Fibroblast of skin of left quadriceps (primary cell): Measurements from ENCODE around the gene EAF1.
"Not testable (repeated sequence)": the region's sequence is repeated elsewhere in the genome, so short reads cannot be mapped to it uniquely, and the experiment has no call there.

Source experiments
- DNase-seq, 2 experiments: peaks; one replicate each; pipeline ENCODE4 v3.0.0-alpha.2; 2013; ENCODE audit warnings: low read depth in 2 of 2

EAF1 gene

DNA sequence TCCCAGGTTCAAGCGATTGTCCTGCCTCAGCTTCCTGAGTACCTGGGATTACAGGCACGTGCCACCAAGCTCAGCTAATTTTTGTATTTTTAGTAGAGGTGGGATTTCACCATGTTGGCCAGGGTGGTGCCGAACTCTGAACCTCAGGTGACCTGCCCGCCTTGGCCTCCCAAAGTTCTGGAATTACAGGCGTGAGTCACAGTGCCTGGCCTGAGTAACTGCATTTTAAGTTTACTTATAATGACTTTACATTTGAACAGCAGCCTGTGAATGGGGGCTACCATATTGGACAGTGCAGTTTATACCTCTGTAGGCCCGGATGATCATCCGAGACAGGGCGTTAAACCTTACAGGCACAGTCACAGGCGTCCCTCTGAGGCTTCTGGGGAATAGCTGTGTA lies 24.8 kb downstream of the EAF1 start:
- DNase-seq, result no peak

- DNase-seq, result no peak
These were observed 25.6 kb downstream of the EAF1 start for GRCh38 chr3:15452961-15453360.

DNA sequence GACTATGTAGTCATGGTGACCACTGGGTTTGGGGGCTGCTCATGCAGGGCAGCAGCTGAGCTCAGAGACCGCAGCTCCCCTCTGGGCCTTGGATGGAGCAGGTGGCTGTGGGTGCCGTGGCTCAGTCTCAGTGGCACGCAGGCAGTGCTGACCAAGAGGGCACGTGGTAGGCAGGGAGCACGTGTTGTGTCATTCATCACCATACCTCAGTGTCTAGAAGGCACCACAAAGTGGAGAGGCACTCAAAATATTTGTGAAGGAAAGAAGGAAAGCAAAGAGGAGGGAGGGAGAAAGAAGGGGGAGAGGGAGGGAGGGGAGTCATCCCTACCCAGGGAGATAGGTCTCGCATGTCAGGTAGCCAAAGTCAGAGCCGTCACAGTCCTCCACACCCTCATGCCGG lies 26.1 kb downstream of the EAF1 start:
- DNase-seq, result no peak

GRCh38 chr3:15453991-15454625 lies 26.7 kb downstream of the EAF1 start:
- DNase-seq, result no peak

DNA sequence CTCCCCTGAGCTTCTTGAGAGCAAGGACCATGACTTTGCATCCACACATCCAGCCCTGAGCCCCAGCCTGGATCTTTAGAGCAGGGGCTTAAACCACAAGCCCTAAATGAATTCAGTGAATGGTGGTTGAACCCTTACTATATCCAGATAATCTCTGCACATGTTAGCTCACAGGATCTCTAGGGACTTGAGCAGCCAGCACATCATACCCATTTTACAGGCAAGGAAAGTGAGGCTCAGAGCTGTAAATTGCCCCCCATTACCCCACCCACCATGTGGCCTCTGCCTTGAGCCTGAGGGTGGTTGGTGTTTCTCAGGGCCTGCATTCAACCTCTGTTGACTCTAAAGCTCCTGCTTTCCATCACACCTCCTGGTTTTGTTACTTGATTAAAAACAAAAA lies 27.6 kb downstream of the EAF1 start:
- no peak for DNase-seq

DNA sequence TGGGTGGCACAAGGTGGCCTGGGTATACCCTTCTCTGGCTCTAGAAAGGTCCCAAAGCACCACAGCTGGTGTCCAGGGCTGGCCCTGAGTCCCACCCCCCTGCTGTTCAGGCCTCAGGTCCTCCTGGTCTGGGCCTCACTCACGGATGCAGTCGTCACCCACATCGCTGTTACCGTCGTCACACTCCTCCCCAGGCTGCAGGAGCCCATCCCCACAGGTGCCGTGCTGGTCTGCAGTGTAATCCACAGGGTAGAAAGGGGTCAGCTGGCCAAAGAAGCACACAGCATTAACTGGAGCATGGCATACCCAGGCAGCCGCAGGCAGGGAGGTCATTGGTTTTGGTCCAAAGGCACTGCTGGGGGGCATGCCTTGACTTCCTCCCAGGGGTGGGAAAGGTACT lies 28.4 kb downstream of the EAF1 start:
- DNase-seq, result no peak

- no peak for DNase-seq
These were observed 28.9 kb downstream of the EAF1 start for GRCh38 chr3:15456321-15456720.

DNA sequence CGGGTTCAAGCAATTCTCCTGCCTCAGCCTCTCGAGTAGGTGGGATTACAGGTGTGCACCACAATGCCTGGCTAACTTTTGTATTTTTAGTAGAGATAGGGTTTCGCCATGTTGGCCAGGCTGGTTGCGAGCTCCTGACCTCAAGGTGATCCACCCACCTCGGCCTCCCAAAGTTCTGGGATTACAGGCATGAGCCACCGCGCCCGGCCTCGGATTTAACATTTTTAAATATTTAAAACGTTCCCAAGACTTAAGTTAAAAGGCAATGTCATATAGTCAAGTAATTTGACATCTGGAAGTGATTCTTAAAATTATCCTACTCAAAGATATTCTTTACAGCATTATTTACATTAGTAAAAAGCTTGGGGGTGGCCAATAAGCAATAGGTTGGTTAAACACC lies 29.5 kb downstream of the EAF1 start:
- not testable (repeated sequence) for DNase-seq

GRCh38 chr3:15458212-15458780 lies 30.9 kb downstream of the EAF1 start:
- DNase-seq, result no peak

DNA sequence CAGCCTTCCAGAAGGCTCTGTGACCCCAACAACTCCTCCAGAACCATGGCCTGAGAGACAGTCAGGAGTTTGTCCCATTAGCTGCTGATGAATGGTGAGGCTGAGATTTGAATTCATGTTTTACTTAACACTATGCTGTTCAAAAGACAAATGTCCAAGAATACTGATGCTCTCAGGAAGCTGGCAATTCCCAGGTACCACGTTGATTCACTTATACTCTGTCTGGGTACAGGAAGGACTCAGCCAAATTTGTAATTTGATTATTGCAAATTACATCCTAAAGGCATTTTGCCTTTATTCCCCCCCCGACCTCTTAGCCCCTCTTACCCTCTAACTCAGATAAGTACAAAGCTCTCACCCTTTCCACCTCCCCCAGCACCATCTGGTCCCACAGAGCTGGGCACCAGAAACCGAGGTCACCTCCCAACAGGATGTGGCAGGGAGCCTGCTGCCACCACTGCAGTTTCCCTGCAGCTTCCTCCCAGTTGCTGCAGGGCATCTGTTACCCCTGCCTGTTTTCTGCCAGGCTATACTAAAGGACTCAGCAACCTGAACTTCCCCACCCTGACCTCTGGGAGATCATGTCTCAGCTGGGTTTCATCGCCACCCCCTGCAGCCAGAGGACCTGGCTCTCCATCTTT lies 33.6 kb downstream of the EAF1 start:
- no peak for DNase-seq

GRCh38 chr3:15462451-15462850 lies 35.1 kb downstream of the EAF1 start:
- no peak for DNase-seq

DNA sequence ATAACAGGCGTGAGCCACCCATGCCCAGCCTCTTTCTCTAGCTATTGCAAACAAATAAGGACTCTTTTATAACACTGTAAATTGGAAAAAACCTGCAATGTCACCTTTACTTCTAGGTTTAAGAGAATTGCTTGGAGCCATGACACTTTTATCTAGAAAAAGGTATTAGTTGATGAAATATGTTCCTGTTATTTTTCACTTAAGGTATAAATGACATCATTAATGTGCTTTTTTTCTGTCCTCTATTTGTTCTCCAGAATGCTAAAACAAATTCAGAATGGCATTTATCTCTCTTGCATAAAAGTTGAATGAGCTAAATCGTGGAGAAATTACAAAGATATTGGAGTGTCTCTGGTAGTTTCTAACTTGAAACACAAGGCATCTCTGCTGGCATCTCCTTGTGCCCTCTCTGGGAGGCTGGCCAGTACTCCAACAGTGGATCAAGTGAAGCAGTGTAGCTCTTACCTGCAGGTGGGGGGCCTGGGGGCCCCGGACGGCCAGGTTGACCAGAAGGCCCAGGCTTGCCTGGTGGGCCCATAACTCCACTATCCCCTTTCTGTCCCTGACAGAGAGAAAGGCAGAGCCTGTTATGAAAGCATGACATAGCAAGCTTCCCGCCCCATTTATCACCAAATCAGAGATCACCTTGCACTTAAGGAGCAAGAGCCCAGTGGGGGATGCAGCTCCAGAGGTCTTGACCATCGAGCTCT lies 38.6 kb downstream of the EAF1 start:
- no peak for DNase-seq

- no peak for DNase-seq
These were observed 40.1 kb downstream of the EAF1 start for GRCh38 chr3:15467227-15468181.

DNA sequence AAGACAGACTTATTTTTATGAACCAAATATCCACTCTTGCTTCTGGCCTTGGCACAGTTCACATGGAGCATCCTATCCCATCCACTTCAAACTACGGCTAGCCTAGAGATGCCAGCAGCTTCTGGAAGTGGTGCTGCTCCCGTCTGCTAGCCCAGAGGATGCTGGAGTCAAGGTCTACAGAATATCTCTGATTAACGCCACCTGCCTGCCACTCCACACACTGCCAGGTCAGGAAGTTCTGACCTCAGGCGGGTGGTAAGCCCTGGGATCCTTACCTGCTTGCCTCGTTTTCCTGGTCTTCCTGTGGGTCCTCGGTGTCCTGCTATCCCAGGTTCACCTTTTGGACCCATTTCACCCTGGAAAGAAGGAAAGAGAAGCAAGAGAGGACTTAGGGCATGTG lies 42.9 kb downstream of the EAF1 start:
- DNase-seq, result no peak

DNA sequence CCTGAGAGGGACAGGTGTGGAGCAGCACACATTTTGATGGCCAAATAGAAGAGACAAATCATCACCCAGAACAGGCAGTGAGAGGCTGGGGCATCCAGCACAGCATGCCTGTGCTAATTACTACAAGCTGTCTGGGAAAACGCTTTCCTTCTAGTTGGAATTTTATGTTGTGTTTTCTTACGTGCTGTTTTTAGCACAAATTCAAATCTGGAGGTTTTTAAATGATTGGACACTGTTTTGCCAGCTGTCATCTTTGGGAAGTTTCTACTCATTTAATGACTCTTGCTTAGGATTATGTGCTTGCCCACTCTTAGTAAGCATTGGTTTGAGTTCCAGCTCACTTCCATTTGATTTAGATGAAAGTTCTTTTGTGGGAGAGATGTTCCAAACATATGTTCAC lies 43.5 kb downstream of the EAF1 start:
- no peak for DNase-seq

DNA sequence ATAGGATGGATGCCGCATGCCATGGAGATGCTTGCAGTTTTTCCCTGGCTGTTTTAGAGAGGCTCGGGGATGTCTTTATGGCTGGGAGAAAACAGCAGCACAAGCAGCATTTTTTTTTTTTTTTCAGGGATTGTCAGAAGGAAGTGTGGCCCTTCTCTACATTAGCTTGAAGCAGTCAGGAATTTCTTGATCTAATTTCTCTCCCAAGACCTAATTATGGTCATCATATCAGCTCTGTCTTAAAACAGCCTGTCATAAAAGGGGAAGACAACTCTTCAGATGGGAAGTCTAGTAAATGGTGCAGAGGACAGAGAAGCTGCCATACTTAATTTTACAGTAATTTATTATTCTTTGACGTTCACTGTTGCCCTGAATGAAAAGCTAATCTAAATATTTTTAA lies 44.5 kb downstream of the EAF1 start:
- no peak for DNase-seq

GRCh38 chr3:15475161-15475560 lies 47.8 kb downstream of the EAF1 start:
- DNase-seq, result no peak

DNA sequence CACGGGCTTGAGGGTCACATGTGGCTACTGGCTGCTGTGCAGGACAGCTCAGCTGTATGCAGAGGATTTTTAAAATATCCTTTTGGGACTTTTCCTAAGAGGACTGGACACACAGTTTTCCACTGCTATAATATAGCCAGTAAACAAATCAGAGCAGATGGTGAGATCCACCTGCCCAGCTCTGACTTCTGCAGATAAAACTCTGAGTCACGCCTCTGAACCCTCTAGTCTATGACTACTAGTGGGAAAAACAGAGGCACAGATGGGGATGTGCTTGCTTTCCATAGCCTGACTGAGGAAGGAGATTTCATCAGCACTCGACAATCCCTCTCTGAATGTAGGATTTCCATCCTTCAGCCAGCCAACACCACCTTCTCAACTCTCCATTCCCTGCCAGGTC lies 49.0 kb downstream of the EAF1 start:
- no peak for DNase-seq

- no peak for DNase-seq
These were observed 50.7 kb downstream of the EAF1 start for GRCh38 chr3:15477951-15478639.

DNA sequence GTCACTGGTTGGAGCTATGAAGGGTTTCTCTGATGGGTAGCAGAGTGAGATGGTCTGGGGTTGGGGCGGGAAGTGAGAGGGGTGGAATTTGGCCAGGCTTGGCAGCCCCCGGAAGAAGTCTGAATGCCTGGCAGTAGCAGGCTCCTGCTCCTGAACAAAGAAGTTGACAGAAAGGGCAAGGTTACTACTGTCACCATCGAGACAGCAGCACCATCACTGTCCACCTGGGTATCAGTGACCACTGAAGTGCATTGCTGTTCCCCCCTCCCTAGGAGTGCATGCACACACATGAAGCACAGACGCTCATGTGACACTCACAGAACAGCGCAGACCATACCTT lies 51.2 kb downstream of the EAF1 start:
- DNase-seq, result no peak
